Sigmoid colon (tissue), 7 donors: ENCODE measurements around the gene MATCAP1. TPM values are rescaled to one million over a fixed set of nuclear protein-coding genes. Genes with fewer than 3 reads are reported as not detected.

ENCODE experiments used
- DNase-seq: peaks from one replicate; pipeline ENCODE4 v3.0.0-alpha.2; 2019
- H3K27ac ChIP-seq, 4 donors: fragments of 200-600 bp; sonication (generic); one replicate each; pipeline ENCODE4 v1.5.1; 2016 to 2019; ENCODE audit warnings: mild to moderate bottlenecking in 1 of 4
- H3K27me3 ChIP-seq, 3 donors: fragments of 200-600 bp; sonication (generic); one replicate each; pipeline ENCODE4 v1.5.1; 2019; ENCODE audit warnings: mild to moderate bottlenecking in 1 of 3
- H3K36me3 ChIP-seq, 4 donors: fragments of 200-600 bp; sonication (generic); one replicate each; pipeline ENCODE4 v1.5.1; 2016 to 2019
- H3K4me1 ChIP-seq, 4 donors: fragments of 200-600 bp; sonication (generic); one replicate each; pipeline ENCODE4 v1.5.1; 2017 to 2019
- H3K4me3 ChIP-seq, 4 donors: fragments of 200-600 bp; sonication (generic); one replicate each; pipeline ENCODE4 v1.5.1; 2017 to 2019; ENCODE audit warnings: mild to moderate bottlenecking in 2 of 4, moderate library complexity in 1 of 4
- H3K9me3 ChIP-seq, 4 donors: fragments of 200-600 bp in 3 of 4; sonication (generic) in 3 of 4; one replicate each; pipeline versions ENCODE4 v1.5.1 to v1.6.1; 2013 to 2019
- EP300 ChIP-seq, 4 donors: sonication (generic); formaldehyde crosslinking; IDR thresholded peaks; one replicate each; pipeline ENCODE4 v1.6.1; 2017; ENCODE audit warnings: antibody characterized with exemption in 4 of 4
- POLR2A ChIP-seq, 2 donors: fragments of 450-650 bp; IDR thresholded peaks; one replicate each; pipeline ENCODE4 v1.6.1; 2016; ENCODE audit warnings: antibody characterized with exemption in 2 of 2, mild to moderate bottlenecking in 2 of 2, moderate library complexity in 2 of 2
- POLR2AphosphoS5 ChIP-seq, 4 donors: sonication (generic); formaldehyde crosslinking; IDR thresholded peaks; one replicate each; pipeline ENCODE4 v1.6.1; 2017; ENCODE audit warnings: antibody characterized with exemption in 4 of 4
- whole genome bisulfite sequencing, 2 donors: extraction: QIAGEN DNeasy Blood & Tissue Kit; methylation state at CpG; one replicate each; pipeline ENCODE4 v1.1.7; 2013; 5-methylcytosine and 5-hydroxymethylcytosine counted together
- intact Hi-C: fragments of 100-400 bp; cut with DNase I; formaldehyde crosslinking; loops from one replicate; pipeline ENCODE4 v1.15.1; 2023
- polyA plus RNA-seq, 3 donors: library from polyadenylated mRNA; stranded (reverse); fragments of 200-250 nt; gene quantifications; one replicate each; pipeline ENCODE4 v1.2.3, GENCODE V29; 2013
- total RNA-seq, 4 donors: library from RNA; depleted of rRNA; stranded (reverse); fragments of >200 nt; gene quantifications; one replicate each; pipeline ENCODE4 v1.1.0, GENCODE V29; 2016
- TF ChIP-seq, protein P1 (sequence below), 4 experiments: fragments of 450-650 bp in 3 of 4; fragments of 200-600 bp in 1 of 4; IDR thresholded peaks; one replicate each; pipeline ENCODE4 v1.5.1; 2016 to 2019; ENCODE audit warnings: antibody characterized with exemption in 4 of 4, mild to moderate bottlenecking in 3 of 4, moderate library complexity in 2 of 4
- donor health status: healthy with polysubstance abuse.
- donor health status: Bipolar disorder and iron deficiency.
- donor health status: healthy.

MATCAP1 gene
- total and polyA plus RNA-seq, 7 donors, result 3.0 to 30.3 (median 9.4) TPM

DNA sequence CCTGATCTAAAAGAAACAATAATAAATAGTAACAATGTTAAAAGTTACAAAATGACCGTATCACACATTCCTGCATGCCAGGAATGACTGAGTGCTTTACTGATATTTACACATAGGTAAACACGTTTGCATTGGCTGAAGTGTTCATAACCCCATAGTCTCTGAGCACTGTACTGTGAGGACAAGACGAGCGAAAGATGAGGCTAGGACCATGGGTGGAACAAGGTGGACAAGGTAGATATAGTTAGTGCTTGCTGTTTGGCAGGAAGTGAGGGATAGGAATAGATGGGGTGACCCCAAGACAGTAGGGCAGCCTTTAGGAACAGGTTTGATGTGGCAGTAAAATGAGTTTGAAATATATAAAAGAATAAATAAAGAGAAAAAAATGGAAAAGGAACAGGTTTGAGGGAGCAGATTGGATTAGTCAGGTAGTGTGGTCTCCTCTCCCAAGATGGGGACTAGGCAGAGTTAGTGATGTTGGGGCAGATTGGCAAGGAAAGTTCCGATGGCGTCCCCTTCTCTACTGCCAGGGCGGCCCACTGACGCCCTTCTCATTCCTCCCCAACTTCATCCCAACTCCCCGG, 7.7 kb upstream of the MATCAP1 start:
- Histone ChIP-seq H3K4me3 (peak overlapping the region in 3 of 4 donors; percentile 83 to 93 (median 92)), H3K9me3 (no peaks in the 10 kb centered on the region), H3K4me1 (peaks cover 1 to 27% (median 25%) of the 10 kb centered on the region in 4 donors), H3K27me3 (no peaks in the 10 kb centered on the region), H3K36me3 (peaks cover 22 to 33% (median 24%) of the 10 kb centered on the region in 4 donors), H3K27ac (peak overlapping the region in 1 of 4 donors; percentile 72)
- 21 to 31% methylated on average over 9 of the region's 9 CpGs for WGBS, 2 donors
- intact Hi-C loops, result no loop called here
- DNase-seq, result no peak
- TF ChIP-seq POLR2AphosphoS5 (IDR thresholded peaks at IDR 0.05) (no peak), EP300 (IDR thresholded peaks at IDR 0.05) (no peak), POLR2A (IDR thresholded peaks at IDR 0.05) (no peak)
- TF ChIP-seq, protein P1, sequence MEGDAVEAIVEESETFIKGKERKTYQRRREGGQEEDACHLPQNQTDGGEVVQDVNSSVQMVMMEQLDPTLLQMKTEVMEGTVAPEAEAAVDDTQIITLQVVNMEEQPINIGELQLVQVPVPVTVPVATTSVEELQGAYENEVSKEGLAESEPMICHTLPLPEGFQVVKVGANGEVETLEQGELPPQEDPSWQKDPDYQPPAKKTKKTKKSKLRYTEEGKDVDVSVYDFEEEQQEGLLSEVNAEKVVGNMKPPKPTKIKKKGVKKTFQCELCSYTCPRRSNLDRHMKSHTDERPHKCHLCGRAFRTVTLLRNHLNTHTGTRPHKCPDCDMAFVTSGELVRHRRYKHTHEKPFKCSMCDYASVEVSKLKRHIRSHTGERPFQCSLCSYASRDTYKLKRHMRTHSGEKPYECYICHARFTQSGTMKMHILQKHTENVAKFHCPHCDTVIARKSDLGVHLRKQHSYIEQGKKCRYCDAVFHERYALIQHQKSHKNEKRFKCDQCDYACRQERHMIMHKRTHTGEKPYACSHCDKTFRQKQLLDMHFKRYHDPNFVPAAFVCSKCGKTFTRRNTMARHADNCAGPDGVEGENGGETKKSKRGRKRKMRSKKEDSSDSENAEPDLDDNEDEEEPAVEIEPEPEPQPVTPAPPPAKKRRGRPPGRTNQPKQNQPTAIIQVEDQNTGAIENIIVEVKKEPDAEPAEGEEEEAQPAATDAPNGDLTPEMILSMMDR (IDR thresholded peaks at IDR 0.05), result no peak

DNA sequence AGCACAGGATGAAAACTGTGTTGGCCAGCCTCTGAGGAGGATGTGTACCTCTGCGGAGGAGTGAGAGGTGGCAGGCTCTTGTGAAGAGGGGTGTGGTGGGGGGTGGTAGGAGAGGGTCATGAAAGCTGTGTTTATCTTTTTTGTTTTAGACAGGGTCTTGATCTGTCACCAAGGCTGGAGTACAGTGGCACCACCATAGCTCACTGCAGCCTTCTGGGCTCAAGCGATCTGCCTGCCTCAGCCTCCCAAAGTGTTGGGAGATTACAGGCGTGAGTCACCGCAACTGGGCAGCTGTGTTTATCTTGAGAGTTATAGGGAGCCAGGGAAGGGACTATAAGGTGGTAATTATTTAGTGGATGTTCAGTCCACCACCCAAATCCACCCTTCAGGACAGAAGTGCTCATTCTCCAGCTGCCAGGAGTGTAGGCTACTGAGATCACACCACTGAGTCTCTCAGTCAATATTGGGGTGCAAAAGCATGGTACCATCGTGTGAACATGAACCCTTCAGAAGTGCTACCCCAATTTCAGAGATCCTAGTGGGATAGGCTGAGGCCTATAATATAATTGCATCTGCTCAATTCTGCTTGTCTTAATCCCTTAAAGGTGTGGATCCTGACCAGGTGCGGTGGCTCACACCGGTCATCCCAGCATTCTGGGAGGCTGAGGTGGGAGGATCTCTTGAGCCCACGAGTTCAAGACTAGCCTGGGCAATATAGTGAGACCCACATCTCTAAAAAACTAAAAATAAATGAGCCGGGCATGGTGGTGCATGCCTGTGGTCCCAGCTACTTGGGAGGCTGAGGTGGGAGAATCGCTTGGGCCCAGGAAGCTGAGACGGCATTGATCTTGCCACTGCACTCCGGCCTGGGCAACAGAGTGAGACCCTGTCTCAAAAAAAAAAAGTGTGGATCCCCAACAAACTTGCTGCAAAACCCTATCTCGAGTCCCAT, 7.0 kb upstream of the MATCAP1 start:
- H3K27me3 ChIP-seq, result no peaks in the 10 kb centered on the region
- no peaks in the 10 kb centered on the region for H3K9me3 ChIP-seq
- H3K4me1 ChIP-seq, result peaks cover 1 to 30% (median 28%) of the 10 kb centered on the region in 4 donors
- peaks cover 14 to 25% (median 17%) of the 10 kb centered on the region in 4 donors for H3K36me3 ChIP-seq
- DNase-seq, result no peak
- no peak overlapping the region for H3K27ac ChIP-seq
- TF ChIP-seq POLR2AphosphoS5 (IDR thresholded peaks at IDR 0.05) (no peak), EP300 (IDR thresholded peaks at IDR 0.05) (no peak), POLR2A (IDR thresholded peaks at IDR 0.05) (no peak)
- TF ChIP-seq, protein P1 (IDR thresholded peaks at IDR 0.05), result no peak
- 68 to 82% methylated on average over 13 of the region's 13 CpGs for WGBS, 2 donors
- H3K4me3 ChIP-seq, result no peak overlapping the region
- intact Hi-C loops, result no loop called here

DNA sequence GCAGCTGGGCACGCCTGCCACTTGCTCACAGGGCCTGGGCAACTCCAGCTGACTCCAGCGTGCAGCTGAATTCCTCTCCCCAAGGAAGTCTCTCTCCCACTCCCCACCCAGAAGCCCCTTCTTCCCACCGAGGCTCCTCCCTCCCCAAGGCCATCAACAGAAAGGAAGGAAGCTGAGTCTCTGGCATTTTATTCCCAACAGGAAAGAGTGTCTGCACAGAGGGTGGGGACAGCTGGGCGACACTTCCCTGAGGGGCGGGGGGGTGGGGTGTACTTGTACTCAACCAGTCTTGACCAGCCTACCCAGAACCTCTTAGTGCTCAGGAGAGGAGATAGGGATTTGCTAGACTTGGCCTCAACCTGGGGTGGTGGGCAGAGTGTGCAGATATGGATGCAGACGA, 6.3 kb upstream of the MATCAP1 start, which contains the start of gene EXOC3L1:
Gene EXOC3L1 (minus strand): TSS at position 96 of the 400 bp plus-strand sequence. CDS start 460 bp downstream, outside the sequence.
- no peak for TF ChIP-seq EP300 (IDR thresholded peaks at IDR 0.05)
- no peak for TF ChIP-seq POLR2AphosphoS5 (IDR thresholded peaks at IDR 0.05)
- TF ChIP-seq, protein P1 (IDR thresholded peaks at IDR 0.05), result no peak
- TF ChIP-seq POLR2A (IDR thresholded peaks at IDR 0.05), result no peak
- Histone ChIP-seq H3K4me1 (peaks cover 1 to 37% (median 34%) of the 10 kb centered on the region in 4 donors), H3K36me3 (peaks cover 8 to 19% (median 11%) of the 10 kb centered on the region in 4 donors), H3K9me3 (no peaks in the 10 kb centered on the region), H3K27ac (no peak within 1 kb of the TSS), H3K4me3 (no peak within 1 kb of the TSS), H3K27me3 (no peaks in the 10 kb centered on the region)
- intact Hi-C loops, result no loop called here
- WGBS, 2 donors, result 37 to 51% methylated on average over 6 of the region's 6 CpGs
- DNase-seq, result no peak

DNA sequence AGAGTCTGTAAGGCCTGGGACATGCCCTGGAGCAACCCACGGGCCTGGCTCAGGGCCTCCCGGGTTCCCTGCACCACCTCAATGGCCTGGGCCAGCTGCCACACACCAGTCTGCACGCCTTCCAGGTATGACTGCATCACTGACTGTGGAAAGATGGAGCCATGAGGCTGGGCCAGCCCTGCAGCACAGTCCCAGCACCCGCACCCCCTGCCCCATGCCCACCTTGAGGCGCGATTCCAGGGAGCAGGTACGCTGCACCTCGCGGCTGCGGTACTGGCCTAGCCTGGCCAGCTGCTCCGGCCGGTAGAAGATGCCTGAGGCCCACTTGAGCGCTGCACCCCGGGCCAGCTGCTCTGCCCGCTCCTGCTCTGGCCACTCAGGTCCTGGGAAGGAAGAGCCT, 5.0 kb upstream of the MATCAP1 start:
- Histone ChIP-seq H3K4me1 (peaks cover 1 to 40% (median 39%) of the 10 kb centered on the region in 4 donors), H3K36me3 (peaks cover 0 to 6% (median 0%) of the 10 kb centered on the region in 4 donors), H3K4me3 (no peak overlapping the region), H3K27me3 (no peaks in the 10 kb centered on the region), H3K27ac (no peak overlapping the region), H3K9me3 (no peaks in the 10 kb centered on the region)
- WGBS, 2 donors, result 93 to 94% methylated on average over 15 of the region's 15 CpGs
- DNase-seq, result no peak
- no peak for TF ChIP-seq POLR2AphosphoS5 (IDR thresholded peaks at IDR 0.05)
- TF ChIP-seq POLR2A (IDR thresholded peaks at IDR 0.05), result no peak
- TF ChIP-seq EP300 (IDR thresholded peaks at IDR 0.05), result no peak
- TF ChIP-seq, protein P1 (IDR thresholded peaks at IDR 0.05), result no peak
- intact Hi-C loops, result no loop called here
